Measurements from ENCODE around the gene PTPRD. TPM values are rescaled to one million over a fixed set of nuclear protein-coding genes. Genes with fewer than 3 reads are reported as not detected.

Gene PTPRD
- total and polyA plus RNA-seq, 9 of the 15 experiments (the other 6 are each of a cell fraction or from before 2014, with no cell fraction given) = 0.11 TPM; not detected in 8

DNA sequence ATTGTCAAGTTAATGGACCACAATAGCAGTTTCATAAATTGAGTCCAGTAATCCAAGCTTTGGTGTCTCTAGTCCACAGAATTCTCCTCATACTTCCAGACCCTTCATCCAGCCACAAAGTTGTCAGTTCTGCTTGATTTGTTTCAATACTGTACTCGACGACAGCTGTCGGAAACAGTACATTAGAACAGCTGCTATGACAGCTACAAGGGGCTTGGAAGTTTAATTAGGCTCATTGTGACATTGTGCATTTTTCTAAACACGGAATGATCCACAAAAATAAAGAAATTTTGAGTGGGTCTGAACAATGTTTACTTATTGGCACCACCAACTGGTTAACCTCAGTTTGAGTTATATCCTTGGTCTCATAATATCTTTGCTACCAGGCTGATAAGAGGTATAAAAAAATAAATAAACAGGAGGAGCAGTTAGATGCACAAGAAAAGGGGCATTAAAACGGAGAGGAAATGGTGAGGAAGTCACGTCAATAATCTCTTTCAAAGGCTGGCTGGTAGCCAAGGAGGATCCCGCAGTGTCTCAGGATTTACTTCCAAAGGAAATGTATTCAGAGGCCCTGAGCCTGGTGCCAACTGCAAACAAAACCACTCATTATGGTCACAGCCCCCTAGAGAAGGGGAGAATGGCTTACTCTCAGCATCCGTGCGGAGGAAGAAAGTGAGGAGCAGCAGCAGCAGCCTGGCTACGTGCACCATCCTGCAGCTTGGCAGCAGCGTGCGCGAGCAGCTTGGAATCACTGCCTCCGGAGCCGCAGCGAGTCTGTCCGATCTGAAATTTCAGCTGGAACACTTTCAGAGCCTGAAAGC is 1879.5 kb downstream of the PTPRD start (continued):
- TF ChIP-seq SIN3B (IDR thresholded peaks at IDR 0.05; ENCODE audit: low read depth) = no peak
- no peak for TF ChIP-seq XRCC3 (IDR thresholded peaks at IDR 0.05)
- no peak for TF ChIP-seq MAZ (CRISPR knock-in tag; conservative IDR thresholded peaks at IDR 0.05 in 1 of 2, IDR thresholded peaks at IDR 0.05 in 1 of 2)
- no peak for TF ChIP-seq ZNF140 (CRISPR knock-in tag; IDR thresholded peaks at IDR 0.05)

DNA sequence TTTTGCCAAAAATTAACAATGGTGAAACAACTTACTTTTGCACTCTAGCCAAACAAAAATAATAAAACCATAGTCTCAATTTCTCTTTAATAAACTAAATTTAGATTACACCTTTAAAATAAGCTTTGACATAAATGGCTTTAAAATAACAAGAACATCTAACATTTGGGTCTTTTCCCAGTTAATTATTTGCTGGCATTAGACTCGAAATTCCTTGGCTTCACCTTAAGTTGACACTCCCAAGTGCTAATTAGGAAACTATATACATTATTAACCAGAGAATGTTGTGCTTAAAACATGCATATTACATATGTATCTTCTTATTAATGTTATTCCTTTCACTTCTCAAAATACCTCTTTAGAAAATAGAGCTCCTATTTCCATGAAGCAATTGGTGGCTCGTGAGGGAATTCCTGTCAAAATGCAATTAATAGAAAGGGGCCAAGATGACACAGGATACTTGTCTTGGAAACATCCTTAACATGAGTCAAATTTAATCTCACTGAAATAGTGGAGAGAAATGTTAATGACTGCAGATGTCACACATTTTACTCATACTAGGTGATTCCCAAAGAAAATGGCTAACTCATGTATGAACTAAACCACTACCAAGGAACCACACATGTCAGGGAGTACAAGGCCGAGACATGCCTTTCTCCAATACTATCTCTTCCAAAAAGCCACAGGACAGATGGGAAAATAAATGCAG is 1880.3 kb downstream of the PTPRD start:
- CTCF ChIA-PET (ENCODE audit: low intra/inter-chr PET ratio) = no interaction called here
- Histone ChIP-seq H3K9me3 (replicated peaks; ENCODE audit: control insufficient read depth, insufficient read depth, low read depth, low read length) (no peaks in the 10 kb centered on the region), H3K27ac (ENCODE audit: extremely low read depth, low read depth, low read length) (no peak overlapping the region), H3K36me3 (ENCODE audit: control insufficient read depth, insufficient read depth, low read length) (no peaks in the 10 kb centered on the region), H2AFZ (ENCODE audit: low read depth, low read length) (no peak overlapping the region), H3K4me1 (replicated peaks in 1 of 2; ENCODE audit: control insufficient read depth in 2 of 2, insufficient read depth in 2 of 2, low read length in 2 of 2) (no peaks in the 10 kb centered on the region), H3K4me2 (ENCODE audit: insufficient read depth, low read length) (no peak overlapping the region), H3K9ac (ENCODE audit: insufficient read depth in 1 of 2, low read depth in 2 of 2, low read length in 2 of 2) (no peak overlapping the region), H3K27me3 (ENCODE audit: control insufficient read depth in 2 of 2, insufficient read depth in 2 of 2, low read length in 2 of 2) (no peaks in the 10 kb centered on the region), H3K4me3 (no peak overlapping the region), H4K20me1 (replicated peaks; ENCODE audit: control insufficient read depth, insufficient read depth, low read length) (no peaks in the 10 kb centered on the region), H3K79me2 (ENCODE audit: control insufficient read depth, insufficient read depth, low read length) (no peaks in the 10 kb centered on the region), H3K9me1 (ENCODE audit: control insufficient read depth, insufficient read depth, low read length) (no peaks in the 10 kb centered on the region)
- in situ Hi-C loops (cut with MboI) = no loop called here
- POLR2A ChIA-PET = no interaction called here
- WGBS (ENCODE audit: insufficient coverage, low coverage, missing lambda C conversion rate) = 0% methylated on average over 3 of the region's 3 CpGs
- BruUV-seq (replicated peaks) = no TSS peak
- ATAC-seq = no peak
- FAIRE-seq = no peak
- DNase-seq (ENCODE audit: extremely low read depth in 1 of 4, low spot score in 3 of 4) = no peak
- intact Hi-C loops (cut with micrococcal nuclease) = no loop called here
- TF ChIP-seq C11orf30 (IDR thresholded peaks at IDR 0.05; ENCODE audit: low read depth) = no peak
- TF ChIP-seq ZBTB8A (IDR thresholded peaks at IDR 0.05; ENCODE audit: partially characterized antibody) = no peak
- no peak for TF ChIP-seq TRIM25 (IDR thresholded peaks at IDR 0.05; ENCODE audit: borderline replicate concordance)
- TF ChIP-seq HNRNPL (IDR thresholded peaks at IDR 0.05; ENCODE audit: low read depth, low read length) = no peak
- TF ChIP-seq ZNF384 (IDR thresholded peaks at IDR 0.05; ENCODE audit: low read depth, low read length) = no peak
- no peak for TF ChIP-seq ZNF639 (CRISPR knock-in tag; conservative IDR thresholded peaks at IDR 0.05 in 1 of 2, IDR thresholded peaks at IDR 0.05 in 1 of 2)
- TF ChIP-seq ZNF79 (CRISPR knock-in tag; IDR thresholded peaks at IDR 0.05; ENCODE audit: low read depth) = no peak
- no peak for TF ChIP-seq ZBTB49 (CRISPR knock-in tag; IDR thresholded peaks at IDR 0.05; ENCODE audit: borderline replicate concordance)
- TF ChIP-seq MAFF (IDR thresholded peaks at IDR 0.05; ENCODE audit: low read length) = no peak
- no peak for TF ChIP-seq ZNF24 (IDR thresholded peaks at IDR 0.05)
